GM18868 (cell line): ENCODE data around the gene CHAF1B.
"Not testable (repeated sequence)": the region's sequence is repeated elsewhere in the genome, so short reads cannot be mapped to it uniquely, and the experiment has no call there.

Experiments used
- ATAC-seq: cut with Tn5 transposase; IDR thresholded peaks from one replicate; pipeline ENCODE4 v1.9.1; 2021; ENCODE audit warnings: mild to moderate bottlenecking, moderate library complexity; ENCODE audit not compliant: unreplicated experiment

Gene CHAF1B

GRCh38 chr21:36388096-36388495 lies 2.9 kb downstream of the CHAF1B start:
- no peak for ATAC-seq

DNA sequence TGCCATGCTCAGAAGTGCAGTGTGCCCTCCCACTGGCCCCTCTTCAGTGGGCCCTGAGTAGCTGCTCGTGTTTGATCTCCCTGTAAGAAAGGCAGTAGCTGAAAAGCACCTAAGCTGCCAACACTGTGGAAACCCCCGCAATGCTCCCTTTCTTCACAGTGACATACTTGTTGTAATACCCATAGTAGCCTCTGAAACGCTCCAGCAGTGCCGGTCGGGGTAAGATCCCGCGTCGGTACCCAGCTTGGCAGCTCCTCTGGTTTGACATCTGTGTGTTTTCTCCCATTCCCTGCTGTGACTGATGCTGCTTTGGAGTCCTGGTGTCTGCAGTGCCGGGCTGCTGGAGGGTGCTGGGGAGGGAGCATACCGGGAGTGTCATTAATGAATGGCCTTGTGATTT lies 3.6 kb downstream of the CHAF1B start:
- ATAC-seq: no peak

GRCh38 chr21:36391649-36392048 lies 6.5 kb downstream of the CHAF1B start:
- ATAC-seq: not testable (repeated sequence)

- ATAC-seq: no peak
These were observed 10.3 kb downstream of the CHAF1B start for GRCh38 chr21:36395353-36396111.

DNA sequence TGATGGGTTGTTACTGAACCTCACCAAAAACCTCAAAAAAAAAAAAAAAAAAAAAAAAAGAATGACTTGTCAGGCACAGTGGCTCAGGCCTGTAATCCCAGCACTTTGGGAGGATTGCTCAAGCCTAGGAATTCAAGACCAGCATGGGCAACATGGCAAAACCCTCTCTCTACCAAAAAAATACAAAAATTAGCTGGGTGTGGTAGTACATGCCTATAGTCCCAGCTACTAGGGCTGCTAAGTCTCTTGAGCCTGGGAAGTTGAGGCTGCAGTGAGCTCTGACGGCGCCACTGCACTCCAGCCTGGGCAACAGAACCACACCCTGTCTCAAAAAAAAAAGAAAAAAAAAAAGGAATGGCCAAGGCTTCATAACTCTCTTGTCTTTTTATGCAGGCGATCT lies 11.1 kb downstream of the CHAF1B start:
- ATAC-seq: no peak

DNA sequence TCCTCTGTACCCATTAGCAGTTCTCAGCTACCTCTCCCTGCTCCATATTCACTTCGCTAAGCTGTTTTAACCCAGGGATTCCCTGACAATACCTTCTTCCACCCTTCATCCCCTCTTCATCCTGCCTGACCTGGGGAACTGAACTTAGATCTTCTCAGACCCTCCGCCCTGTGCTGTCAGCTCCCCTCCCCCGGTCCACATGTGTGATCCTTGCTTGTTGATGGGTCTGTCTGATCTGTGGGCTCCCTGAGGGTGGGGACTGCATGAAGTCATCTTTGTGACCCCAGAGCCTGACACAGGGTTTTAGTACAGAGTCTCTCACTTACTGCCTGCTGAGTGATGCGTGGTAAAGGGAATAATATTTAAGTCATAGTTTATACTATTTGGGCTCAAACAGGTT lies 11.8 kb downstream of the CHAF1B start:
- ATAC-seq: no peak

DNA sequence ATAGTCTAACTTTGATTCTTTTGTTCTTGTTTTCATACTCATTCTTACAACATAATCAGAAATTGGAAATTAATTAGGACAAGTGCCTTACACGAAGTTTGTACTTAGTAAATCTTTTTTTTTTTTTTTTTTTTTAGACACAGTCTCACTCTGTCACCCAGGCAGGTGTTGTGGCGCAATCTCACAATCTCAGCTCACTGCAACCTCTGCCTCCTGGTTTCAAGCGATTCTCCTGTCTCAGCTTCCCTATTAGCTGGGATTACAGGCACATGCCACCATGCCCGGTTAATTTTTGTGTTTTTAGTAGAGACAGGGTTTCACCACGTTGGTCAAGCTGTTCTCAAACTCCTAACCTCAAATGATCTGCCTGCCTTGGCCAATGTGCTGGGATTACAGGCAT lies 12.4 kb downstream of the CHAF1B start:
- no peak for ATAC-seq

- ATAC-seq: not testable (repeated sequence)
These were observed 14.5 kb downstream of the CHAF1B start for GRCh38 chr21:36399736-36400135.

DNA sequence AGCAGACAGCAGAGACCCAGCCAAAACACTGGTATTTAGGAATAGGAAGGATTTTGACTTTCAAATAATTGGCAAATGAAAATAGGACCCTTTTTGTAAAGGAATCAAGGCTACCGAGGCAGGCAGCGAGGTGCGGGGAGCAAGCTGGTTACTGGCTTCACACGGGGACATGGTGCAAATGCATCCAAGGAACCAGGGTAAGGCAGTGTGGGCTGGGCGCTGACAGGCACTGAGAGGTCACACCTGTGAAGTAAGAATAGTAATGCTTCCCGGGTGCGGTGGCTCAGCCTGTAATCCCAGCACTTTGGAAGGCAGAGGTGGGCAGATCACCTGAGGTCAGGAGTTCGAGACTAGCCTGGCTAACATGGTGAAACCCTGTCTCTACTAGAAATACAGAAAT lies 15.5 kb downstream of the CHAF1B start:
- no peak for ATAC-seq

- ATAC-seq: no peak
These were observed 17.1 kb downstream of the CHAF1B start for GRCh38 chr21:36402339-36402738.

- ATAC-seq: no peak
These were observed 18.5 kb downstream of the CHAF1B start for GRCh38 chr21:36403713-36404112.

- ATAC-seq: no peak
These were observed 23.4 kb downstream of the CHAF1B start for GRCh38 chr21:36408568-36408967.

- no peak for ATAC-seq
These were observed 26.1 kb downstream of the CHAF1B start for GRCh38 chr21:36411301-36411700.

DNA sequence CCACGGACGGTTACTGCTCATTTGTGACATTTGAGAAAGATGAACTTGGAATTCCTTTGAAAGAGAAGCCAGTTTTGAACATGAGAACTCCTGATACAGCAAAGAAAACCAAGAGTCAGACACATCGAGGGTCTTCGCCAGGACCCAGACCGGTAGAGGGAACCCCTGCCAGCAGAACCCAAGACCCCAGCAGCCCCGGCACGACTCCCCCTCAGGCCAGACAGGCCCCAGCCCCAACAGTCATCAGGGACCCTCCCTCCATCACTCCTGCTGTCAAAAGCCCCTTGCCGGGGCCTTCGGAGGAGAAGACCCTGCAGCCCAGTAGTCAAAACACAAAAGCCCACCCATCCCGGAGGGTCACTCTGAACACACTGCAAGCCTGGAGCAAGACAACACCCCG lies 27.7 kb downstream of the CHAF1B start:
- ATAC-seq: no peak

DNA sequence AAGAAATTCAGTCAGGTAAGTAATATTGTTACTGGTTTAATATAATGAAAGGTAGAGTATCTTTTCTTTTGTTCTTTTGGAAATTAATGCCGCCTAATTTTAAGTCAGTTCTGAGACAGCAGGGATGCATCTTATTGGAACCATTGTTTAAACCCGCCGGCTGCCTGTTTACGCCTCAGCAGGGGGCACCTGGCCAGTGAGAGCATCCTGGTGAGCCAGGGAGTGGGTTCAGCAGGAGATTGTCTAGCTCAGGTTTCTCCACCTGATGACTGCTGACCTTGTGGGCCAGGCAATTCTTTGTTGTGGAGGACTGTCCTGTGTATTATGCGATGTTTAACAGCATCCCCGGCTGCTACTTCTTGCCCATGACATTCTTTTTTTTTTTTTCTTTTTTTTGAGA lies 30.2 kb downstream of the CHAF1B start:
- no peak for ATAC-seq

GRCh38 chr21:36419241-36419640 lies 34.0 kb downstream of the CHAF1B start:
- no peak for ATAC-seq

DNA sequence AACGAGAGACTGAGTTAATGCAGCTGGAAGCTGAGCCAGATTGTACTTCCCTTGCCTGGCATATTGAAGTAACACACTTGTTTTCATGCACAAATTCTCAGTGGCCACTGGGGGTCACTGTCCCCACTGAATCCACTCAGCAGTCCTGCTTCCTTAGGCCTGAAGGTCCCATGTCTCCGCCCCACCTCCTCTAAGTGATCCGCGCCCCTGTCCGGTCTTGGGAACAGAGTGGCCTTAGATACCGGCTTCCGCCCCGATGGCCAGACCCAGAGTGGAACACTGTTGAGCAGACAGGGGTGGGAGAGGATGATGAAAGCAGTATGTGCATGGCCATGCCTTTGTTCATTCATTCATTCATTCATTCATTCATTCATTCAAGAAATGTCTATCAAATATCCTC lies 34.8 kb downstream of the CHAF1B start:
- no peak for ATAC-seq

GRCh38 chr21:36420571-36421339 lies 35.6 kb downstream of the CHAF1B start:
- ATAC-seq: no peak

DNA sequence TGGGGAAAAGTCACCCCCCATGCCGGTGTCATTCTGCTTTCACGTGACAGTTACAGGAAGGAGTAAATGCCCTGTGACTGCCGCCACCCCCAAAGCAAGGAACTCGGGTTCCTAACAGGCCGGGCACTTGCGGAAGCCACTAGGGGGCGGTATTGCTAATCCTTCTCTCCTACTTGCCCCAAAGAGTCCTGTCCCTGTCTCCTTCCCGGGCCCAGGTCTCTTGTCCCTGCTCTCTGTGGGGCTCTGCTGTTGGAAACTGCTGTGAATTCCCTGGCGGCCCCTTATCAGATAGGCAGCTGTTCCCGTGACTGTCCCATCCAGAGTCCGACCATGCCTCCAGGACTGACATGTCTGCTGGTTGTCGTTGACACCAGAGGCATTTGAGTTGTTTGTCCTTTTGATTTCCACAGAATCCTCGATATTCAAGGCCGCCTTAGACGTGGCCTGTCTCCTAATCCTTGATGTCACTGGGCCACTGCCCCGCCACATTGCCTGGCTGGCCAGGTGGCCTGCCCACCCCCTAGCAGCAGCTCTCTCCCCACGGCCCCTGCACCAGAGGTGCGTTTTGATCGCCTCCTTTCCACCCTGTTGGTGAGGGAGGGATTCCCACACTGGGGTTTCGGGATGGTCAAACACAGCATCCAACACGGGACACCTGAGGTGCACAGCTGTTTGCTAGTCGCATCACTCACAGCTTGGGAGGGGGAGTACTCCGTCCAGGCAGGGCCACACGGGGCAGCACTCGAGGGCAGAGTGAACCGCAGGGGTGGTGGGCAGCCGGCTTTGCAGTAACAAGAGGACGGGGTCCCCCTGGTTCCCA lies 37.3 kb downstream of the CHAF1B start:
- no peak for ATAC-seq

DNA sequence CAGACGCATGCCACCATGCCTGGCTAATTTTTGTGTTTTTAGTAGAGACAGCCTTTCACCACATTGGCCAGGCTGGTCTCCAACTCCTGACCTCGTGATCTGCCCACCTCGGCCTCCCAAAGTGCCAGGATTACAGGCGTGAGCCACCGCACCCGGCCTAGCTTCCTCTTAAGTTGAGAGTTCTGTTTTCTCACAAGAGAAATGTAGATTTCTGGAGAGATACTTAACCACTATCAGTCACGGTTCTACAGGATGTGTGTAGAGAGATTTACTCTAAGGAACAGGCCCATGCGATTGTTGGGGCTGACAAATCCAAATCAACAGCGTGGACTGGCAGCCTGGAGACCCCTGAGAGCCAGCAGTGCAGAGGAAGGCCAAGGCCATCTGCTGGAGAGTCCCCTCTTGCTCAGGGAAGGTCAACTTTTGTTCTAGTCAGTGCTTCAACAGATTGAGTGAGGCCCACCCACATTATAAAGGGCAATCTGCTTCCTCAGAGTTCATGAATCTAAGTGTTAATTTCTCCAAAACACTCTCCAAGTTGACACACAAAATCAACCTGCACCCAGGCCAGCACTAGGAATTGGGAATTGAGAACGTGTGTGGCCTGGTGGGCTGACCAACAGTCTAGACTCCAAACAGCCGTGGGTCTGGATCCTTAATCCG lies 38.7 kb downstream of the CHAF1B start:
- no peak for ATAC-seq

GRCh38 chr21:36424592-36424991 lies 39.4 kb downstream of the CHAF1B start:
- no peak for ATAC-seq
